ENCODE measurements around the gene SLC38A5. TPM values are rescaled to one million over a fixed set of nuclear protein-coding genes. Genes with fewer than 3 reads are reported as not detected.

Gene SLC38A5
- total RNA-seq, 3 donors from 2014 or later: 0.96 to 12.1 (median 3.8) TPM

GRCh38 chrX:48478806-48479205 lies 8.7 kb upstream of the SLC38A5 start:
- no peaks in the 10 kb centered on the region for H3K9me3 ChIP-seq
- no peak overlapping the region for H3K4me3 ChIP-seq
- H3K27me3 ChIP-seq: peaks cover 0 to 21% of the 10 kb centered on the region in 2 donors
- no peaks in the 10 kb centered on the region for H3K4me1 ChIP-seq
- no peaks in the 10 kb centered on the region for H3K36me3 ChIP-seq
- DNase-seq (ENCODE audit: low spot score in 2 of 2): no peak
- intact Hi-C loops (cut with DNase I; ENCODE audit: low total_unique reads): no loop called here
- TF ChIP-seq CTCF (IDR thresholded peaks at IDR 0.05) (no peak), POLR2A (IDR thresholded peaks at IDR 0.05) (no peak), POLR2AphosphoS5 (IDR thresholded peaks at IDR 0.05) (no peak)
- no peak overlapping the region for H3K27ac ChIP-seq

GRCh38 chrX:48477960-48478755 lies 8.1 kb upstream of the SLC38A5 start:
- intact Hi-C loops (cut with DNase I; ENCODE audit: low total_unique reads): no loop called here
- Histone ChIP-seq H3K36me3 (no peaks in the 10 kb centered on the region), H3K27ac (no peak overlapping the region), H3K4me1 (no peaks in the 10 kb centered on the region), H3K4me3 (no peak overlapping the region), H3K27me3 (peaks cover 0 to 26% of the 10 kb centered on the region in 2 donors), H3K9me3 (no peaks in the 10 kb centered on the region)
- no peak for DNase-seq (ENCODE audit: low spot score in 2 of 2)
- TF ChIP-seq CTCF (IDR thresholded peaks at IDR 0.05) (no peak), POLR2A (IDR thresholded peaks at IDR 0.05) (no peak), POLR2AphosphoS5 (IDR thresholded peaks at IDR 0.05) (no peak)

GRCh38 chrX:48476919-48477318 lies 6.9 kb upstream of the SLC38A5 start:
- Histone ChIP-seq H3K27me3 (peaks cover 0 to 26% of the 10 kb centered on the region in 2 donors), H3K36me3 (no peaks in the 10 kb centered on the region), H3K4me3 (peak overlapping the region; percentile 62 to 75 (median 64)), H3K27ac (peak overlapping the region; percentile 85 to 89), H3K4me1 (no peaks in the 10 kb centered on the region), H3K9me3 (no peaks in the 10 kb centered on the region)
- TF ChIP-seq POLR2A (IDR thresholded peaks at IDR 0.05): no peak
- no peak for TF ChIP-seq CTCF (IDR thresholded peaks at IDR 0.05)
- intact Hi-C loops (cut with DNase I; ENCODE audit: low total_unique reads): no loop called here
- no peak for DNase-seq (ENCODE audit: low spot score in 2 of 2)

GRCh38 chrX:48475774-48476577 lies 5.9 kb upstream of the SLC38A5 start, which contains the start of gene FTSJ1:
Gene FTSJ1, plus strand, starts transcription at chrX:48476199. Its CDS starts 1,849 bp downstream, at chrX:48478048.
- Histone ChIP-seq H3K9me3 (no peaks in the 10 kb centered on the region), H3K27ac (peak within 1 kb of the TSS; percentile 85 to 89), H3K4me1 (no peaks in the 10 kb centered on the region), H3K27me3 (peaks cover 0 to 21% of the 10 kb centered on the region in 2 donors), H3K36me3 (no peaks in the 10 kb centered on the region), H3K4me3 (peak within 1 kb of the TSS; percentile 62 to 75 (median 64))
- peak; percentile 76 to 85 for DNase-seq (ENCODE audit: low spot score in 2 of 2)
- TF ChIP-seq POLR2AphosphoS5 (IDR thresholded peaks at IDR 0.05): peak; percentile 37 to 67 (median 66)
- TF ChIP-seq POLR2A (IDR thresholded peaks at IDR 0.05): no peak
- no peak for TF ChIP-seq CTCF (IDR thresholded peaks at IDR 0.05)
- intact Hi-C loops (cut with DNase I; ENCODE audit: low total_unique reads): no loop called here

GRCh38 chrX:48475296-48475695 lies 5.2 kb upstream of the SLC38A5 start:
- H3K4me1 ChIP-seq: no peaks in the 10 kb centered on the region
- no peaks in the 10 kb centered on the region for H3K9me3 ChIP-seq
- H3K27me3 ChIP-seq: peaks cover 0 to 21% of the 10 kb centered on the region in 2 donors
- TF ChIP-seq POLR2AphosphoS5 (IDR thresholded peaks at IDR 0.05) (no peak), CTCF (IDR thresholded peaks at IDR 0.05) (no peak), POLR2A (IDR thresholded peaks at IDR 0.05) (no peak)
- H3K4me3 ChIP-seq: peak overlapping the region; percentile 62 to 75 (median 64)
- DNase-seq (ENCODE audit: low spot score in 2 of 2): no peak
- no peaks in the 10 kb centered on the region for H3K36me3 ChIP-seq
- H3K27ac ChIP-seq: peak overlapping the region in 1 of 2 donors; percentile 89
- intact Hi-C loops (cut with DNase I; ENCODE audit: low total_unique reads): no loop called here
